ENCODE results near the gene COL2A1.

Gene COL2A1

GRCh38 chr12:48025281-48025680 is 21.0 kb upstream of the COL2A1 start:
- DNase-seq (ENCODE audit: low read depth) = no peak
- no peak for TF ChIP-seq CTCF (conservative IDR thresholded peaks at IDR 0.05; ENCODE audit: low read length)
- H3K4me3 ChIP-seq (ENCODE audit: low read length) = no peak overlapping the region

- H3K4me3 ChIP-seq (ENCODE audit: low read length) = no peak overlapping the region
- TF ChIP-seq CTCF (conservative IDR thresholded peaks at IDR 0.05; ENCODE audit: low read length) = no peak
- no peak for DNase-seq (ENCODE audit: low read depth)
Observed at GRCh38 chr12:48024735-48025134, 20.5 kb upstream of the COL2A1 start.

- no peak overlapping the region for H3K4me3 ChIP-seq (ENCODE audit: low read length)
- no peak for DNase-seq (ENCODE audit: low read depth)
- TF ChIP-seq CTCF (conservative IDR thresholded peaks at IDR 0.05; ENCODE audit: low read length) = no peak
Observed at GRCh38 chr12:48023386-48023785, 19.1 kb upstream of the COL2A1 start.

GRCh38 chr12:48022676-48023385 is 18.6 kb upstream of the COL2A1 start:
- H3K4me3 ChIP-seq (ENCODE audit: low read length) = no peak overlapping the region
- TF ChIP-seq CTCF (conservative IDR thresholded peaks at IDR 0.05; ENCODE audit: low read length) = no peak
- DNase-seq (ENCODE audit: low read depth) = no peak

GRCh38 chr12:48022180-48022521 is 17.9 kb upstream of the COL2A1 start:
- DNase-seq (ENCODE audit: low read depth) = no peak
- H3K4me3 ChIP-seq (ENCODE audit: low read length) = no peak overlapping the region
- no peak for TF ChIP-seq CTCF (conservative IDR thresholded peaks at IDR 0.05; ENCODE audit: low read length)

GRCh38 chr12:48021485-48022179 is 17.4 kb upstream of the COL2A1 start:
- no peak for DNase-seq (ENCODE audit: low read depth)
- TF ChIP-seq CTCF (conservative IDR thresholded peaks at IDR 0.05; ENCODE audit: low read length) = no peak

GRCh38 chr12:48019639-48020265 is 15.5 kb upstream of the COL2A1 start:
- TF ChIP-seq CTCF (conservative IDR thresholded peaks at IDR 0.05; ENCODE audit: low read length) = no peak
- no peak for DNase-seq (ENCODE audit: low read depth)
- no peak overlapping the region for H3K4me3 ChIP-seq (ENCODE audit: low read length)

More at GRCh38 chr12:48021485-48022179, 17.4 kb upstream of the COL2A1 start:
- H3K4me3 ChIP-seq (ENCODE audit: low read length) = no peak overlapping the region

All from AG10803 (cell line).